Breast epithelium (tissue), 3 donors: Measurements from ENCODE around the gene CEP68.

Source experiments
- POLR2A ChIP-seq: fragments of 450-650 bp; IDR thresholded peaks from one replicate; pipeline ENCODE4 v1.6.1; 2016; ENCODE audit warnings: antibody characterized with exemption, mild to moderate bottlenecking, moderate library complexity
- POLR2AphosphoS5 ChIP-seq, 3 donors: sonication (generic); formaldehyde crosslinking; IDR thresholded peaks; one replicate each; pipeline ENCODE4 v1.6.1; 2017; ENCODE audit warnings: antibody characterized with exemption in 3 of 3
- TF ChIP-seq, protein P1 (sequence below), 3 donors: fragments of 450-650 bp; IDR thresholded peaks; one replicate each; pipeline ENCODE4 v1.5.1; 2016 to 2017; ENCODE audit warnings: antibody characterized with exemption in 3 of 3, mild to moderate bottlenecking in 3 of 3, moderate library complexity in 3 of 3

DNA sequence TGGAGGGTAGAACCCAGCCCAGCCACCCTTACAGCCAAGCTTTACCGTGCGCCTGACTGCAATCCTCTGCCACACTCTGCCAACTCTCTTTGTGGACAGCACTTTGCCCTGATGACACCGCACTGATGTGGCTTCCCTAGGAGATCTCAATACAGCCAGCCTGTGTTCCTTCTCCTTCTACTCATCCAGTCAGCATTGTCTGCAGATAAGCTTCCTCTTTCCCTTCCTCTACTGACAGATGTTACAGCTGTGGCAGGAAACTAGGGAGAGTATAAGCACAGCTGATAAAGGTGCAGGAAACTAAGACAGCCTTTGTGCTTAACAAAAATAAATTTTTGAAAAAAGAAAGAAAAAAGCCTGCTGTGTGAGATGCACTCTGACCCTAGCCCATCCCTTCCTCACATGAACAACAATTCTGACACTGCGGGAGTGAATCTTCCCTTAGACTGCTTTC lies 25.0 kb downstream of the CEP68 start:
- TF ChIP-seq POLR2A (no peak), POLR2AphosphoS5 (IDR thresholded peaks at IDR 0.05) (no peak)
- TF ChIP-seq, protein P1, sequence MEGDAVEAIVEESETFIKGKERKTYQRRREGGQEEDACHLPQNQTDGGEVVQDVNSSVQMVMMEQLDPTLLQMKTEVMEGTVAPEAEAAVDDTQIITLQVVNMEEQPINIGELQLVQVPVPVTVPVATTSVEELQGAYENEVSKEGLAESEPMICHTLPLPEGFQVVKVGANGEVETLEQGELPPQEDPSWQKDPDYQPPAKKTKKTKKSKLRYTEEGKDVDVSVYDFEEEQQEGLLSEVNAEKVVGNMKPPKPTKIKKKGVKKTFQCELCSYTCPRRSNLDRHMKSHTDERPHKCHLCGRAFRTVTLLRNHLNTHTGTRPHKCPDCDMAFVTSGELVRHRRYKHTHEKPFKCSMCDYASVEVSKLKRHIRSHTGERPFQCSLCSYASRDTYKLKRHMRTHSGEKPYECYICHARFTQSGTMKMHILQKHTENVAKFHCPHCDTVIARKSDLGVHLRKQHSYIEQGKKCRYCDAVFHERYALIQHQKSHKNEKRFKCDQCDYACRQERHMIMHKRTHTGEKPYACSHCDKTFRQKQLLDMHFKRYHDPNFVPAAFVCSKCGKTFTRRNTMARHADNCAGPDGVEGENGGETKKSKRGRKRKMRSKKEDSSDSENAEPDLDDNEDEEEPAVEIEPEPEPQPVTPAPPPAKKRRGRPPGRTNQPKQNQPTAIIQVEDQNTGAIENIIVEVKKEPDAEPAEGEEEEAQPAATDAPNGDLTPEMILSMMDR (IDR thresholded peaks at IDR 0.05): no peak
